Hematopoietic multipotent progenitor cell treated with erythropoietin and hydrocortisone succinate and interleukin-3 and kit ligand, for 17 days (in vitro differentiated cells): Measurements from ENCODE around the gene PRRX2.
"Not testable (repeated sequence)": the region's sequence is repeated elsewhere in the genome, so short reads cannot be mapped to it uniquely, and the experiment has no call there.

ENCODE experiments used
- DNase-seq: peaks from one replicate; pipeline ENCODE4 v3.0.0-alpha.2; 2015; ENCODE audit warnings: low spot score

Gene PRRX2

DNA sequence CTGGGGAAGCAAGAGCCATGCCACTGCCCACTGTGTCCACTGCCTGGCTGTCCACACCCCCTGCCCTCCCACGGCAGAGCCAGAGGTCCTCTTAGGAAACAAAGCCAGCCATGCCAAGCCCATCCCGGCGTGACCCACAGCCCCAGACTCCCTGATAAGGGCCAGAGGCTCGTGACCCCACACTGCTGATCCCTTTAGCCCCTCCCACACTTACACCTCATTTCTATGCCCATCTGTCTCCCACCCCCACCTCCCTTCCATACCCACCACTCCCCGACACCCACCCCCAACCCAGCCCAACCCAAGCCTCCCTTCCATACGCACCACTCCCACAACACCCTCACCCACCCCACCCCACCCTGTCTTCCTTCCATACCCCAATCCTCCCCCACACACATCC lies 70.1 kb downstream of the PRRX2 start:
- DNase-seq = peak; percentile 11

DNA sequence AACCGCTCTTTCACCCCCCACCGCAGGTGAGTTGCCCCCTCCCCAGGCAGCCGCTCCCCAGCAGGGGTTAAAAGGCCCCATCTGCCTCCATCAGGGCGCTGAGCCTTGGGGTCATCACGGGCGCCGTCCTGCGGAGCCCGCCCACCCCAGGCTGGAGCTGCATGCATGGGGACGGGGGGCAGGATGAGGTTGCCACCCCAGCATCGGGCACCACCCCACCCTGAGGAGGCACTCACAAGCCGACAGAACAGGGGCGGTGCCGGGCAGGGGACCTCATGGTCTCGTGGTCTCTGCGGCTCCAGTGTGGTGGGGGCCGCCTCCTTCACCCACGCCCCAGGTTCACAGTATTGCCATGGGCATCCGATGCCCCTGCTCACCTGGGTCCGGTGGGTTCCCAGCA lies 70.9 kb downstream of the PRRX2 start:
- no peak for DNase-seq

DNA sequence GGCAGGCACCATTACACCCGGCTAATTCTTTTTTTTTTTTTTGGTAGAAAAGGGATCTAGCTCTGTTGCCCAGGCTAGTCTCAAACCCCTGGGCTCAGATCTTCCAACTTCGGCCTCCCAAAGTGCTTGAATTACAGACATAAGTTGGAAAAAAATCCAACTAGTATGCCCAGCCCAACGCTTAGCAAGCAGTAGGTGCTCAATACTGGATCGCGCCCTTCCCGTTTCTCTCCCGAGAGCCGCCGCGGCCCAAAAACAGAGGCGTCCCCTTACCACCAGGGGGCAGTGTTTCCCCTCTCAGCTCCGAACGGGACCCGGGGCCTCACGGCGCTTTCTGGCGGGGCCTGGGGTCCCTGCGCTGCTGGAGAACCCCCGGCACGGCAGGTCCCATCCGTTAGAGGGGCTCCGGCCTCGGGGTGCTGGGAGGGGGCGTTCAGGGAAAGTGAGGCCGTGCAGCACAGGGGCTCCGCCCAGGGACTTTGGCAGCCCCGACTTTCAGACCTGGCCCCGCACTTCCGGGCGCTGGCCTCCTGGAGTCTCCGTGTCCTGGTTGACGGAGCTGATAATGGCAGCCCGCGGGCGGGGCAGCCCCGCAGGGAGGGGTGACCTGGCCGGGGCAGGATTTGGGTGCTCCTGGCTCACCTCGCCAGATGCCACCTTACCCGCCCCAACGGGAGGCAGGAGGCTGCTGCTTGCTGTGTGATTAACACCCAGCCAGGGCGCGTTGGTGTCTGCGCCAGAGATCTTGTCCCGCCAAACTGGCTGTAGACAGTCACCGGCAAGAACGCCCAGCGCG lies 72.2 kb downstream of the PRRX2 start:
- DNase-seq = peak; percentile 95

DNA sequence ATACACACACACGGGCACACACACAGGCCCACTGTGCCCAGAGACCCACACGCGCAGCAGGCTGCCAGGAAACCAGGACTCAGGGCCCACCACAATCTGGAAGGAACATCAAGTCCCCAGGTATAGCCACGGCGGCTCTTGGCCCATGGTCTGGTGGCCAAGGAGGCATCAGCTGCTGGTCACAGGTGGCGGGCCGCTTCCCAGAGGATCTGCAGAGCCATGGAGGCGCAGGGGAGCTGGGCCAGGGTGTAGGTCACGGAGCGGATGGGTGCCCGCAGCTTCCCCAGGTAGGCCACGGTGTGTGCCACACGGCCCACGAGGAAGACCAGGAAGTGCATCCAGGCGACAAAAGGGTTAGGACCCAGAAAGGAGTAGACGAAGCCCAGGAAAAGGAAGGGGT lies 74.0 kb downstream of the PRRX2 start:
- no peak for DNase-seq

DNA sequence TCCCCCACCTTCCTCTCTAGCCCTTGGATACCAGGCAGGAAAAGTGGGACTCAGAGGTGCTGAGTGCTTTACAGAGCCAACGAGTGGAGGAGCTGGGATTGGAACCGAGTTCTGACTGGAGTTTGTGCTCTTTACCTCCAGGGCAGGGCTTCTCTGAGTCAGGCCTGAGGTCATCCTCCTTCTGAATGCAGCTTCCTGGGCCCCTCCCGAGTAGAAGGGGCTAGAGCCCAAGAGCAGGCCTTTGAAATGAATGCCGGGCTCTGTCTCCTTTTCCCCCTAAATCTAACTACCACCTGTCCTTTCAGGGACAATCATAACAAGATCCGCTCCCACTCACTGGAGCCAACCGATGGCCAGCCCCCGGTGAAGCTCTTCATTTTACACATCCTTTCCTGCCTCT lies 74.7 kb downstream of the PRRX2 start:
- no peak for DNase-seq

DNA sequence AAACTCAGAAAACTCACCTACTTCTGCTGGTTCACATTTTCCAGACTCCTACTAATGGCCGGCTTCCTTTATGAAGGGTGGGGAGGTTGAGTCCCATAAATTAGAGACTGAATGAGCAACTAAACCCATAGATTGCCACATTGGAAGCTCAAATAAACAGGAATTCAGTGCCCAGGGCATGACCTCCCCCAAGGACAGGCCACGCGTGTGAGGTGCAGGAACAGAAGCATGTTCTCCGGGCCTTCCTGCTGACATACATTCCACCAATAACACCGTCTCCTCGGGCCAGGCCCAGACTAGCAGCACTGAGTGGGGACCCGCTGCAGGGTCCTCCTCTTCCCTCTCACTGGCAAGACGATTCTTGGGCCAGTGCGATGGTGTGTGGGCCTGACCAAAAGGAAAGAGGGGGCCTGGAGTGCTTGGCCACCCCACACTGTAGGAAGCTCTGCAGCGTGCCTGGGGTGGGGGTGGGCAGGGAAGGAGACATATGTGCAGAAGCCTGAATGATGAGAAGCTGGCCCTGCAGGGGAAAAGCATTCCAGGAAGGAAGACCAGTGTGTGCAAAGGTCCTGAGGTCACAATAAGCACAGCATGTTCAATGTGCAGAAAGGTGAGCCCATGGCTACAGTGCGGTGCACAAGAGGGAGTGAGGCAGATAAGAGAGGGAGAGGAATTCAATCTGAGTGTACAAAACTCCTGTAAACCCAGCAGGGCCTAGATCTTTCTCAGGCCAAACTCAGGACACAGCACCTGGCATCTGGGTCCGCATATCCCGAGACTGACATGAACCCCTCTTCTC lies 75.4 kb downstream of the PRRX2 start:
- DNase-seq = no peak

DNA sequence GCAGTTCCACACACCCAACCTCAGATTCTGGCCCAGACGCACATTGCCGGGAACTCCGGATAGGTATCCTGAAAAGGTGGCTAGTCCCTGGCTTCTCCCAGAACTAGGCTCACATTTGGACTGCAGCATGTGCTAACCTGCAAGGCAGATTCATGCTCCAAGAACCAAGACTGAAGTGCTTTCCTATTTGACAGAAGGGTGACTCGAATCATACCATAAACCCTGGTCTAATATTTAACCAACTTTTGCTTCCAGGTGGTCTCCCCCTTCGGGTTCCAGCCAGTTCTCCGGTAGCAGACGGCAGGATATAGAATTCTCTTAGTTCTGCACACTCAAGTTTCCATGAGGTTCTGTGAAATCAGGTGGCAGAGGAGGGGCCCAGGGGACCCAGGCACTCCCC lies 79.8 kb downstream of the PRRX2 start:
- DNase-seq = no peak

DNA sequence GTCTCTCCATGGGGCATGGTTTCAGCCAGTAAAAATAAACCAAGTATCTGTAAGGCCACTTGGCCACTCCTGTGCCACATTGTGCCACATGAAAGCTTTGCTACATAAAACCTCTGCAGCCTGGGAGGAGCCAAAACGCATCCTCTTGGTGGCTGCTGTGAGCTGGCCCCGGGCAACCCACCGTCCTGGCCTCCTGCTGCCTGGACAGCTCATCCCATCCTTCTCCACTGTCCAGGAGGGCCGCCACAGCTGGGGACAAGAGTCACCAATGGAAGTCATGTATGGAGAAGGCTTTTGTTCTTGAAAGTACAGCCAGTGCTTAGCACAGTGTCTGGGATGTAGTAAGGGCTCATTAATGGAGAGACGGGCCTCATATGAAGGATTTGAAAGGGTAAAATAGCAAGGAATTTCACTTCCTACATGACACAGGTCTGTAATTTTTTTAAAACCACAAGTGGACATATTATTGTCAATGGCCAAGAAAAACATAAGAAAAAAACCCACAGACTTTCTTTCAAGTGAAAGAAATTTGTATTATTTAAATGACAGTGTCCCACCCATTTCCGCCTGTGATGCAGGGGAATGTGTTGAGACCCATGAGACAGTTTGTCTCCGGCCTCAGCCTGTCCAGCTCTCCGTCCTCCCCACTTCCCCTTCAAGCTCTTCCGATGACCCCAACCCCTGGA lies 80.8 kb downstream of the PRRX2 start:
- no peak for DNase-seq

DNA sequence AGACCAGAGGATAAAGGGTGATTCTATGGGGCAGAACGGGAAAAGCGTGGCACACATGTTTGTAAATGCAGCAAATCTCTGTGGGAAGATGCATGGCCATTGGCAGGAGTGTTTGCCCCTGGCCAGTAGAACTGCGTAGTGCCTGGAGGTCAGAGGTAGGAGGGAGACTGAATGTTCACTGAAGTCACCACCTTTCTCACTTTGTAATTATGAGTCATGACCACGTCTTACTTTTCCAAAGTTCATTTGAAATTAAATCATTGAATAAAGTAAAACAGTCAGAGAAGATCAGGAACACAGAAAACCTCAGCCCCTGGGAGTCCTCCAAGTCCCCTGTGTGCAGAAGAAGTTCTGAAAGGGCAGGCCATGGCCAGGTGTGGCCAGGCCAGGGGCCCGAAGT lies 82.8 kb downstream of the PRRX2 start:
- DNase-seq = no peak

DNA sequence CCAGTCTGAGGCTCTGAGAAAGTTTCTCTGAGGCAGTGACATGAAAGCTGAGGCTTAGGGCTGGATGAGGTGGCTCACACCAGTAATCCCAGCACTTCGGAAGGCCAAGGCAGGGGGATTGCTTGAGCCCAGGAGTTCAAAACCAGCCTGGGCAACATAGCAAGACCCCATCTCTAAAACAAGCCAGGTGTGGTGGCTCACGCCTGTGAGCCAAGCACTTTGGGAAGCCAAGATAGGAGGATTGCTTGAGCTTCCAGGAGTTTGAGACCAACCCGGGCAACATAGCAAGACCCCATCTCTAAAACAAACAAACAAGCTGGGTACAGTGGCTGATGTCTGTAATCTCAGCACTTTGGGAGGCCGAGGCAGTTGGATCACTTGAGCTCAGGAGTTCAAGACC lies 83.6 kb downstream of the PRRX2 start:
- DNase-seq = not testable (repeated sequence)

DNA sequence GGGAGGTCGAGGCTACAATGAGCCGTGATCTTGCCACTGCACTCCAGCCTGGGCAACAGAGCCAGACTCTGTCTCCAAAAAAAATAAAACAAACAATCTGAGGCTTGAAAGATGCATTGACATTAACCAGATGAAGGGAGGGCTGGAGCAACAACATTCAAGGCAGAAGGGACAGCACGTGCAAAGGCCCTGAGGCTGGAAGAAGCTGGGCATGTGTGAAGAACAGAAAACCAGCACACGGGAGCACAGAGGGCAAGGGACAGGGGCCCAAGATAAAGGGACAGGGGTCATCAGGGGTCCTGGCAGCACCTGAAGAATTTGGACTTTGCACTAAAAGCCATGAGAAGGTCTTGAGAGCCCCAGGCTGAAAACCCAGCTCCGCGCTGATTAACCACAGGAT lies 84.1 kb downstream of the PRRX2 start:
- DNase-seq = no peak

DNA sequence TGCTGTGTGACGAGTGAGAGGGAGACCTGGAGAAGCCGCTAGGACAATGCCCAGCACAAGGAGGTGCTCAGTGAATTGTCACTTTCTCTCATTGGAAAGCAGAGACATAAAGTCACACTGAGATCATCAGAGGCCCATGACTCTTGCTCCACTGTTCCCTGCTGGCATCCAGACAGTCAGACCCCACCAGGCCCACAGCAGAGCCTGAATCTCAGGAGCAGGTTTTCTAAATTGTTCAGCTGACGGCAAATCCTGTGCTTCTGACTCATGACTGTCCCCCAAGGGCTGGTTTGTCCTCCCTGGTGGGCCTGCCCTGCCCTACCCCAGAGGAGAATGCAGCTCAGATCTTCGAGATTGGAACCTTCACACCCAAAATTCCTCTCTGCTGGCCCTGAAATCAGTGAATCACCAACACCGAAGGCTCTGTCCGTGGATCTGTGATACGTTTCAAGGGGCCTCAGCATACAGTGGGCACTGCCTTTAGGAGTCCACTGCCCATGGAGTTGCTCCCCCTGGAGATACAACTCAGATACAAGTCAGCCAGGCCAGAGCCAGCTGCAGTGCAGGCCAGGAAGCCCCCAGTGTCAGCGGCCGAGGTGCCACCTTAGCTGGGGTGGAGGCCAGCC lies 84.7 kb downstream of the PRRX2 start:
- DNase-seq = no peak

DNA sequence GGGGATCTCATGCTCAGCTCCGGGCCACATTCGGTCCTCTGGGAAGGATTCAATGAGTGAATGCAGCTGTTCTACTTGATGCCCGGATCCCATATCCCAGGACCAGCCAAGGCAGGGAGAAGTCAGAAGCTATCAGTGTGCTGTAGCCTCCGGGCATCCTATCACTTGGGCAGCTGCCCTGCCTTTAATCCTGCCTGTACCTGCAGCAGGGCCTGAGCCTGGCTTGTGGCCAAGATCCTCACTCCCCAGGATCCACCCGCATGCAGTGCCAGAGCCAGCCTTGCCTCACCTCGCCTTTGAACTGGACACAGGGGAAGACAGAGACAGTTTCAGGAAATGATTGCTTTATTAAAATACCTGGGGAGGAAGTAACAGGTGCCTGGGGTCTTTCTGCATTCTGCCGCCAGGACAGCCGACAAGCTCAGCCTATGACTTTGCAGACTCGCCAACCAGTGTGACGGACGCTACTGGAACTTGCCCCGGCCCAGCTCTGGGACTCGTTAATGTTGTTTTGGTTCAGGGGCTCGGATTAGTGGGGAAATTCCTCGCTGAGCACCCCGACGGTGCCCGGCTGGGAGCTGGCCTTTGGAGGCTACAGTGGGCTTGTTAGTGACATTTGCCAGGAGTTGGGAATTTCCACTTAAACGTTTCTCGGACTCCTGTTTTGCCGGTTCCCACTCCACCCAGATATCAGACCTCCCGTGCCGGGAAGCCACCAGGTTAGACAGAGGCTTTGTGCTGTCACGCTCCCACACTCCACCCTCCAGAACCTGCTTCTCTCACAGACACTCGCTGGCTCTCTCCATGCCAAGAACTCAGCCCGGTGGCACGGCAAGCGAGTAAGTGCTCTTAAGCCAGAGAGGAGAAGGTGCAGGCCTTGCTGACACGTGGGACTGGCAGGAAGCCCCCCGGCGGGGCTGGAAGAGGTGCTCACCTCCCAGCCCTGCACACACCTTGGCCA lies 86.7 kb downstream of the PRRX2 start:
- DNase-seq = no peak

DNA sequence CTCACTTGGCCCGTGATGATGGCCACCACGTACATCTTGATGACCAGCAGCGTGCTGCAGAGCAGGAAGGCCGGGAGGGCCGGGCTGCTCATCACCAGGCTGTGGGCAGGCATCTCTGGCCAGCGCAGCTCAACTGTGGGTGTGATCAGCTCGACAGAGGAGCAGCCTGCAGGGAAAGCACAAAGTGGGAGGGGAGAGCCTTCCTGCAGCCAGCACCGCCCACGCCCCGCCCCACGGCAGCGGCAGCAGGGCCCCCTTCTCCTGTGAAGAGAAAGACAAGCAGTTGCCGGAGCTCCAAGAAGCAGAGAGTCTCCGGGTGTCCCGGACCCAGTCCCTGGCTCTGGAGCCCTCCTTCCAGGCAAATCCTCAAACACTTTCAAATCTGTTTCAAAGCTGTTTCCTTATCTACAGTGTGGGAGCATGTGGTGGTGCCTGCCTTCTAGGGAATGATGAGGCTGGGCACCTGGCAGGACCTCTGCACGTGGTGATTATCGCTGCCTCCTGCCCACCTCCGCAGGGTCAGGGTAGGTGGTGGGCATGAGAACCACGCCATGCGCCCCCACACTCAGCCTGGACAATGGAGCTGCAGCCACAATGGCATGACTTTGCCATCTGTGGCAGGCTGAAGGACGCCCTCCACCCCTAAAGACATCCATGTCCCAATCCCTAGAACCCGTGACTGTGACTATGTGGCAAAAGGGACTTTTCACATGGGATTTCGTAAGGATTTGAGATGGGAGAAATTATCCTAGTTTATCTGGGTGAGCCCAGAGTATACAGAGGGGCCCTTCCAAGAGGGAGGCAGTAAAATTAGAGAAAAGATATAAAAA lies 87.7 kb downstream of the PRRX2 start, which contains the start of gene PTGES:
TSS of gene PTGES (minus strand) at position 143 of the 830 bp plus-strand sequence. CDS start at position 113, 30 bp downstream.
- DNase-seq = no peak

DNA sequence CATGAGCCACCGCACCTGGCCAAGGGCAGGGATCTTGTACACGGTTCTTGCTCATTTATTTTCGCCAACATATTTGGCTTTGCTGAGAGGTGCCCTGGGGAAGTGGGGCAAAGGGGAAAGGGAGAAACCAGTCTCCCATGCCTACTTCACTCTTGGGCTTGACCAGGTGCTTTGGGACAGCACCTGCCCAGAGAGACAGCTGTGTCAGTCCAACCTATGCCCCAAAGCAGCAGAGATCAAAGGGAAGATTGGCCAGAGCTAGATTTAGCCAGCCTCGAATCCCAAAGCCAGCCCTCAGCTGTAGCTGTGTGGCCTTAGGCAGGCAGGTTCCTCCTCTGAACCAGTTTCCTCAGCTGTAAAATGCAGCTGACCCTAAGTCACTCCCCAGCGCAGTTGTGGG lies 89.7 kb downstream of the PRRX2 start:
- DNase-seq = no peak

DNA sequence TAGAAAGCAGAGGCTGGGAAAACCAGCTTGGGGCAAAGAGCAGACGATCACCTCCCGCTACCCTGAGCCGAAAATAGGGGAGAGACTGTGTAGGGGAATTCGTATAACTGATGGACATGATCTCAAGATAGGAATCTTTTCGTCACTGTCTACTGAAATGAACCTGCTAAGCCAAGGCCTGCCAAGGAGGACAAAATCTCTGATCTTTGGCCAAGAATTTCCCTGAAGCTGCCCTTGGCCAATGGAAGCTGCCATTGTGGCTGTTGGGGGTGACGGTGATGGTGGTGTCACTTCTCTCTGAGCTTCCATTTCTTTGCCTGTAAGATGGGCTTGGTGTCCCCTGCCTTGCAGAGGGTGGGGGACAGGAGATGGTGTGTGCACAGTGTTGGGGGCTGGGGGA lies 90.7 kb downstream of the PRRX2 start:
- DNase-seq = no peak

DNA sequence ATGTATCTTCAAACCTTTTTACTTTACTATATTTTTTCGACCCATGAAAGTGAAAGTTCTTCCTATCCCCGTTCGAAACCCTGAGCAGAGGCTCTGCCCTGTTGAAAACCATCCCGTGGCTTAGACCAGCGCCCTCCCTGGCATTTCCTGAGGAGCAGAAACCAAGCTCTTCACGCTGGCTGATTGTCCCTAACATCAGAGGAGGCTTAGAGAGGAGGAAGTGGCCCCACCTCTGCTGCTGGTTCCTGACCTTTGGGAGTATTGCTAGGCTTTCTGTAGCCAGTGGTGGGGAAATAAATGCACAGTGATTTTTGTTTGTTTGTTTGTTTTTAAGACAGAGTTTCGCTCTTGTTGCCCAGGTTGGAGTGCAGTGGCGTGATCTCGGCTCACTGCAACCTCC lies 91.6 kb downstream of the PRRX2 start:
- no peak for DNase-seq

DNA sequence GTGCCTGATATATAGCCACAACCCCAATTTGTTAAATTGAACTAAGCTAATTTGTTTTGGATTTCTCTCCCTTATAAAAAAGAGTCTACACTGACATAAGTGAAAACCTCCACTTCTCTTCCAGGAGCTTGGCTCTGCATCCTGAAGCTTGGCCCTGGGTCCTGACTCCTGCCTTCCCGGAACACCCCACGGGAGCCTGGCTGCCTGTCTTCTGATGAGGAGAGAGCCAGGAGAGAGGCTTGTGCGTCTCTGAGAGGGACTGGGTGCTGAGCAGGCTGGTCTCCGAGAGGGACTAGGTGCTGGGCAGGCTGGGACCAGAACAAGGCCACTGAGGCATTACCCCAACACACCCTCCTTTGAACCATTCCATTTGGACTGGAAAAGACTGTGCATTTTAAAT lies 93.9 kb downstream of the PRRX2 start:
- no peak for DNase-seq

DNA sequence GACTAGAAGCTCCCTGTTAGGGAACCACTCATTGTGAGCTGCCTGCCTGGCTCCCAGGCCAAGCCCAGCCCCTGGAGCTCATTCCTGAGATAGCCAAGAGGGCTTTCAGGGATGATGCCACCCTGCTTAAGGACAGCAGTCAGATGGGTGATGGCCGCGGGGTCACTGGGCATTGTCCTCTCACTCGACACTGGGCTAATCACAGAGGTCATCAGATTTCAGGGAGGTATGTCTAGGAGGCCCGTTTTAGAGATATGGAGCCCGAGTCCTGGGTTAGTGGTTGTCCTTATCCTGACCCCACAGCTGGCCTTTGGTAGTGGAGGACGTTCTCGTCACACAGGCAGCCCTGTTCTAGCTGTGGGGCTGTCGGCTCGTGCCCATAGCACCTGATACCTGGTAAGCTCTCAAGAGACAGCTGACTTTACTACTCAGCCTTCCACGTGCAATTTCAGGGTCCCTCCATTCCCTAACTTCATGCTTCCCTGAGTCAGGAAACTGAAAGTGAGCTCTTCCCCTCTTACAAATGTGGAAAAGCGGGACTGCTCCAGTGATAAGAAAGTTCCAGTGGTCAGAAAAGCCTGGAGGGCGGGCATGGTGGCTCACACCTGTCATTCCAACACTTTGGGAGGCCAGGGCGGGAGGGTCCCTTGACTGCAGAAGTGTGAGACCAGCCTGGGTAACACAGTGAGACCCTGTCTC lies 94.5 kb downstream of the PRRX2 start:
- DNase-seq = no peak

DNA sequence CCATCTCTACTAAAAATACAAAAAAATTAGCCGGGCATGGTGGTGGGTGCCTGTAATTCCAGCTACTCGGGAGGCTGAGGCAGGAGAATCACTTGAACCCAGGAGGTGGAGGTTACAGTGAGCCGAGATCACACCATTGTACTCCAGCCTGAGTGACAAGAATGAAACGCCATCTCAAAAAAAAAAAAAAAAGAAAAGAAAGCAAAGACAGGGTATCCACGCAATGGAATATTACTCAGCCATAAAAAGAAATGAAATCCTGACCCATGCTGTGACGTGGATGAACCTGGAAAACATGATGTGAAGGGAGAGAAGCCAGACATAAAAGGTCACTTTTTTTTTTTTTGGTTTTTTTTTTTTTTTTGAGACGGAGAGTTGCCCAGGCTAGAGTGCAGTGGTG lies 95.3 kb downstream of the PRRX2 start:
- not testable (repeated sequence) for DNase-seq
